ENCODE results near the gene SMIM36.
A peak's percentile ranks its signal among the peaks of the same experiment; 100 is the strongest.
"Not testable (repeated sequence)": the region's sequence is repeated elsewhere in the genome, so short reads cannot be mapped to it uniquely, and the experiment has no call there.

SMIM36 gene

DNA sequence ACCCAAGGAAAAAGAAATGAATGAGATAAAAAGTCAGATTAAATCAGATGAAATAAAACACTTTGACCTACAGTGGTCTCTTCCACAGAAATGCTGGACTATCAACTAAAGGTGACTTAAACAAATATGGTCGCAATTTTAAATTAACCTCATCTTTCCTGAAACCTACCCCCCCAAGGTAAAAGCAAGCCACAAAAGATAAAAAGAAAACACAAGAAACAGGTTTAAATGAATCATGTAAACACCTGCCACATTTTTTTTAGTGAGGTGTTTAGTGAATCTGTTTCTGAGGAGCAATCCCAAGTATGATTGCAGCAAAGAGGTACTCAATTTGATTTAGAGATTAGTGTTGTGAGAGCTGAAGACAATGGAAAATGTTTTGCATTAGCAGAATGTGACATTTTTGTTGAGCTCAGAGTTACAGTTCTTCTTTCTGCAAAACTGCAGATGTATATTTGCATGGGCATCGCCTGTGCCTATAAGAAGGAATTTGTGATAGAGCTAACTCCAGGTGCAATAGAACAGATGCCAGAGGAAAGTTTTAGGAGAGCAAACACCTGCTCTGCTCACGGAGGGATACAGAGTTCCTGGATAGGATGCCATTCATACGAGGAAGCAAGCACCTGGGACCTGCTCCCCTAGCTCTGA lies 86.2 kb downstream of the SMIM36 start:
- no peak overlapping the region for H3K4me3 ChIP-seq (ENCODE audit: low read length)
- no peak for TF ChIP-seq CTCF (conservative IDR thresholded peaks at IDR 0.05; ENCODE audit: low read length)
- no peak for DNase-seq (ENCODE audit: low read depth)

DNA sequence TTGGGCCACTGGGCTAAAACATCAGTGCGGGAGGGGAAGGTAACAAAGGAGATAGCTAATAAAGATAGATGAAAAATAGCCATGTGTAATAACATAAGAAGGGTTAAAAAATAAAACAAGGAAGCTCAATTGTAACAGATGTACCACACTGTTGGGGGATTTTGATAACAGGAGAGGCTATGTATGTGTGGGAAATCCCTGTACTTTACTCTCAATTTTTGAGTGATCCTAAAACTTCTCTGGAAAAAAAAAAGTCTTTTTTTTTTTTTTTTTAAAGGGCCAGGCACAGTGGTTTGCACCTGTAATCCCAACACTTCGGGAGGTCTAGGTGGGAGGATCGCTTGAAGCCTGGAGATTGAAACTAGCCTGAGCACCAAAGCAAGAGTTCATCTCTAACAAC lies 87.7 kb downstream of the SMIM36 start:
- no peak for TF ChIP-seq CTCF (conservative IDR thresholded peaks at IDR 0.05; ENCODE audit: low read length)
- no peak overlapping the region for H3K4me3 ChIP-seq (ENCODE audit: low read length)
- no peak for DNase-seq (ENCODE audit: low read depth)

GRCh38 chr17:55422828-55423164 lies 88.5 kb downstream of the SMIM36 start:
- not testable (repeated sequence) for H3K4me3 ChIP-seq (ENCODE audit: low read length); DNase-seq (ENCODE audit: low read depth)

DNA sequence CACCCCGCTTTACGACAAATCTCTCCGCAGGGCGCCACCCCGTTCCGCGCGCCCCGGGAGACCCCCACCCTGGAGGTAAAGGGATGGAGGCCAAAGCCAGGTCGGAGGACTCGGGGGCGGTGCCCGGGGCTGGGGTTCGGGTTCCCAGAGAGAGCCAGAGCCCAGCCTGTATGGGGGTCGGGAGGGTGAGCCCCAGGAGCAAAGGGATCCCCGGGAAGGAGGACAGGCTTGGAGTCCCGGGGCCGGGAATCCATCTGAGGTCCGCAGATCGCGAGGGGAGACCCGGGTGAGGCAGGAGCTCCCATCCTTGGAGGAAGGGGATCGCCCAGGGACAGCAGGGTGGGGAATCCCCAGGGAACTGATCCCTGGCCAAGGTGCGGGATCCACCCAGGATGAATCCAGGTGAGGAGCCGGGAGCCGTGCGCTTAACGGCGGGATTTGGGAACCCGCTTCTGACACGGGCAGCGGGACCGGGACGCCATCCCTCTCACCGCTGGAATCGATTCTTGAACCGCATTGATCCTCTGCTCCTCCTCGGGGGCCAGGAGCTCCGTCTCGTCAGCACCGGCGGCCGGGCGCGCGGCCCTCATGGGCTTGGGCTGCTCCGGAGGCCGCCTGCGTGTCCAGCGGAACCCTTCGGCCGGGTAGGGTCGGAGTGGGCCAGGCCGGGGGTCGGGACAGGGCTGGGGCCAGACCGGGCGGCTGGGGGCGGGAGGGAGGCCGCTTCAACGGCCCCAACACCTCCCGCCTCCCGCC lies 89.9 kb downstream of the SMIM36 start, which contains the start of gene MMD:
Gene MMD (minus strand): TSS at position 657 of the 756 bp plus-strand sequence. CDS start 140 bp downstream, at position 517.
- H3K4me3 ChIP-seq (ENCODE audit: low read length), result peak within 1 kb of the TSS; percentile 85
- TF ChIP-seq CTCF (conservative IDR thresholded peaks at IDR 0.05; ENCODE audit: low read length), result no peak
- no peak for DNase-seq (ENCODE audit: low read depth)

DNA sequence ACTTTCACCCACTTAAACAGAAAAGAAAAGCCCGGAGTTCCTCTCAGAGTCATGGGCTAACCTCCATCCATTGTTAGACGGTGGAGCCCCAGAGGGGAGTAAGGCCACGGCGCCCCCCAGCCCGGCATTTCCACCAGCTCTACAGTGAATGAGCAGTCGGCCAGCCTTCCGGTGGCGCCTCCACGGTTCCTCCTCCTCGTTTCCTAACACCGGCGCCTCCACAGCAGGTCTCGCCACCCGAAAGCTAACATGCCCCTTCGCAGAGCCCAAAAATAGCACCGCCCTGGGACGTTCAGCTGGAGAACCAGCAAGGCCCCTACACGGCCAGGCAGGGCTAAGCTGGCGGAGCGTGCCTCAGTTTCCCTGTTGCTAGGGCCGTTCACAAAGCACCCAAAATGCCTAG lies 90.5 kb downstream of the SMIM36 start:
- no peak for DNase-seq (ENCODE audit: low read depth)
- no peak for TF ChIP-seq CTCF (conservative IDR thresholded peaks at IDR 0.05; ENCODE audit: low read length)
- peak overlapping the region; percentile 85 for H3K4me3 ChIP-seq (ENCODE audit: low read length)

DNA sequence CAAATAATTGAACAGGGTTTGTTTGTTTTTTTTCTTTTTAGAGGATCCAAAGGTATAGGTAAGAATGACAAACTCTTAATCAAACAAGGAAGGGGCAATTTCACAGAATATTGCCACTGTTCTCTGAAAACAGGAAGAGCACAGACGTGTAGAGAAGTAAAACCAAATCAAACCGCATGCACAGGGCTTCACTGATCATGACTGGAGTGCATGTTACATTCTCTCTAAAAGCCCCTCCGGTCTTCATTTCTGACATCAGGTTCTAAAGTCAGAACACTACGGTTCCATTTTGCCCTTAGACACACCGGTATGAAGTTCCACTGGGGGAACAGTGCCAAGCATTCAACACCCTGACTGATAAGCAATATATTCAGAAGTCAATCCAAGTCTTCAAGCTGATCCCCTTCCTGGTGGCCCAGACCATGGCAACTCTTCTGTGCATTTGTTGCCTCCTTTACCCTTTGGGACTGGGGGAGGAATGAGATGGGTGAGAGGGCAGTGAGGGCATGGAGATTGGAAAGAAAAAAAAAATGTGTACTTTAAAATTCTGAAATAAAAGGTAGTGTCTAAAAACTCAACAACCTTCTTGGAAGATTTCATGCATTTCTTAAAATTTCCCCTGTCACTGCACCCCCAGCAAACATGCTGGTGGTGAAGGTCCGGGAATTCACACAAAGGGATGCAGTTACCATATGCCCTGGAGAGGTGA lies 91.0 kb downstream of the SMIM36 start:
- DNase-seq (ENCODE audit: low read depth), result no peak
- TF ChIP-seq CTCF (conservative IDR thresholded peaks at IDR 0.05; ENCODE audit: low read length), result no peak
- H3K4me3 ChIP-seq (ENCODE audit: low read length), result peak overlapping the region; percentile 85

DNA sequence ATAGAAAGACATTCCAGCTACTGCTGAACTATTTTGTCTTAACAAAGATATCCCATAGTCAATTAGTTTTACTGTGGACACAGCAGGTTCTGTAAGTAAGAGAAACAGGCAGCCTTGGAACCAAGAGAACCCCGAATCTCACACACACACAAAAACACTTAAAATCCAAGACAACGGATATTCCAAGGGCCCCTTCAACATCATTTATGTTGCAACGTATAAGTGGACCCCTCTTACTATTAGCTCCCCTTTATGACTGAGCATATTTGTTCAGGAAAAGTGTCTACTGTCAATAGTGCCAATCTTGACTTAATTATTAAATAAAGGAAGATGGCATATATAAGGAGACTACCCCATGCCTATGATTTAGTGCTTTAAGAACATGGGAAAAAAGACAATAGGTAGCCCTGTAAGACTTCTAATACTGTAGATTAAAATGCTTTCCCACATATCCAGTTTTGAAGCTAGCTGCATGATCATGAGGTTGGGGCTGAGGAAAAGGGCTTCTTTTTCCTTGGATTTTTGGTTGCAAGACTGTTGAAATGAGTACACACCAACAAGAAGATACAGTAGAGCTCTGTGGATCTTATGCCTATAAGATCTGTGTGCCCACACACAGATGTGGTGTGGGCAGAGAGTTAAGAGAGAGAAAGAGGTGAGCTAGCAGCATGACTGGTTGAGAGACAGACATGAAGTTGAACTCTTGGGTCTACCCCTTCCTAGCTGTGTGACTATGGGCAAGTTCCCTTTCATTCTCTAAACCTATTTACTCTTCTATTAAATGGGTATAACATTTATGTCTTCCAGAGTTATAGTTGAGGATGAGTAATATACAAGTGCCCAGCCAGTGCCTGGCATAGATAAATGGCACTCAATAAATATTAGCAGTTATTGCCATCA lies 92.6 kb downstream of the SMIM36 start:
- no peak overlapping the region for H3K4me3 ChIP-seq (ENCODE audit: low read length)
- no peak for DNase-seq (ENCODE audit: low read depth)
- TF ChIP-seq CTCF (conservative IDR thresholded peaks at IDR 0.05; ENCODE audit: low read length), result no peak

All from AG10803 (cell line).